GM10847 (cell line): ENCODE measurements around the gene OR4K1.

ENCODE experiments used
- POLR2A ChIP-seq: IDR thresholded peaks from 2 replicates; pipeline ENCODE4 v1.6.1; 2011; ENCODE audit not compliant: insufficient read length; ENCODE audit errors: extremely low read depth

Gene OR4K1, protein sequence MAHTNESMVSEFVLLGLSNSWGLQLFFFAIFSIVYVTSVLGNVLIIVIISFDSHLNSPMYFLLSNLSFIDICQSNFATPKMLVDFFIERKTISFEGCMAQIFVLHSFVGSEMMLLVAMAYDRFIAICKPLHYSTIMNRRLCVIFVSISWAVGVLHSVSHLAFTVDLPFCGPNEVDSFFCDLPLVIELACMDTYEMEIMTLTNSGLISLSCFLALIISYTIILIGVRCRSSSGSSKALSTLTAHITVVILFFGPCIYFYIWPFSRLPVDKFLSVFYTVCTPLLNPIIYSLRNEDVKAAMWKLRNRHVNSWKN

DNA sequence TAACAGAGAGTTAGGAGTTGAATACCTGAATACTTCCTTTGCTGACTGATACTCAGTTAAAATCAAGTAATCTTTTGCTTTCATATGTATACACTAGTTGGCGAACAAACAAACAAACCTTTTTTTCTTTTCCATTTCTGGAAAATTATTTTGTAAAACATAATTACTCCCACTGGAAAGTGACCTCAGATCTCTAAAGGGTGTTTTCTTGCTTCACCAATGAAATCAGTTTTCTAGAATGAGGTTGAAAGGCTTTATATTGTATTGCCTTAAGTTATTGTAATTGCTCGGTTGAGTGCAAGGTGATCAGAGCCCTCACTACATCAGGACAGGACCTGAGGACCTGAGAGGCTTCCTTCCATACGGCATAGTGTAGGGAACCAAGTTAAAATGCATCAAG lies at the start of gene OR4K1:
TSS of gene OR4K1 (plus strand) at position 301 of the 400 bp plus-strand sequence. CDS start 4,750 bp downstream, outside the sequence.
- TF ChIP-seq POLR2A = no peak

DNA sequence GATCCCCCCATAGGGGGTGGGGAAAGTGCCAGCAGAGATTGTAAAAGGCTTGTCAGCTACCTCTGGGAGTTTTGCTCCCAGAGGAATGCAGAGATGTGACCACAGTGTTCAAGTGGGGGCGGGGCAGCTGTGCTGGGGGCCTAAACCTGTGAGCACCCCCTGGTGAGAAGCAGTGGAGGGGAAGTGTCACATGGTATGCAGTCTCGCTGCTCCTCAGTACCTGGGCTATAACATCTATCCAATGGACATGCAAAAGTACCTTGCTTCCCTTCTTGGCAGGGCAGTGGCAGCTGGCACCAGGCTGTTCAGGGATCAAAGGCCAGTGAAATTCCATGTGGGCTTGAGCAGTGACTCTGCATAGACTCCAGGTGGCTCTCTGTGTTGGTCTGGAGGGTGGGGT lies 35.4 kb upstream of the OR4K1 start:
- TF ChIP-seq POLR2A = no peak

DNA sequence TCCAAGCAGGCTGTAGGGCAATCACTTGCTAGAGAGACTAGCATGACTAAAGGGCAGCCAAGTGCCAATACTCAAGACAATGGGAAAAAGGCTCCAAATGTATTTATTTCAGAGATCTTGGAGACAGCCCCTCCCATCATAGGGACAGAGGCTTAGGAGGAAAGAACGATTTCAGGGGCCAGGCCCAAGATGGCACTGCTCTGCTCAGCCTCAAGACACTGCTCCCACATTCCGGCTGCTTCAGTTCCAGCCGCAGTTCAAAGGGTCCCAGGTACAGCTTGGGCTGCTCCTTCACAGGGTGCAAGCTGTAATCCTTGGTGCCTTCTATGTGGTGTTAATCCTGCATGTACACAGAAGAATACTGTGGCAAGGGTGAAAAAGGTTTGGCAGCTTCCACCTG lies 29.7 kb upstream of the OR4K1 start:
- no peak for TF ChIP-seq POLR2A

GRCh38 chr14:19902409-19902808 lies 28.3 kb upstream of the OR4K1 start:
- TF ChIP-seq POLR2A = no peak

DNA sequence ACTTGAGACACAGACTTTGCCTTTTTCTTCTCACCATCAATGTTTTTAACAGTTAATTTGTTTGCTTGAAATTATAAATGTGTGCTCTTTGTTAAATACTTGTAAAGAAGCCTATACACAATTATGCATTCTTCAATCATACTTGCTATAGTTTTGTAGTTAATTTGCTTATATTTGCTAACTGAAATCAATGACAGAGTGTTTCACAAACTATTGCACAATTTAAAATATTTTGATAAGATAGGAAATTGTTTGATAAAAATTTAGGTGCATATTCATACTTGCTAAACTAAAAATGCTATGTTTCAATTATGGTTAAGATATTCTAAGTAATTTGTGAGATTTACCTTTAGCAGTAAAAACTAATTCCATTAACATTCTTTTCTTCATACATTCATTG lies 24.1 kb upstream of the OR4K1 start:
- no peak for TF ChIP-seq POLR2A

GRCh38 chr14:19911114-19911513 lies 19.6 kb upstream of the OR4K1 start:
- no peak for TF ChIP-seq POLR2A

GRCh38 chr14:19917243-19917642 lies 13.5 kb upstream of the OR4K1 start:
- no peak for TF ChIP-seq POLR2A

DNA sequence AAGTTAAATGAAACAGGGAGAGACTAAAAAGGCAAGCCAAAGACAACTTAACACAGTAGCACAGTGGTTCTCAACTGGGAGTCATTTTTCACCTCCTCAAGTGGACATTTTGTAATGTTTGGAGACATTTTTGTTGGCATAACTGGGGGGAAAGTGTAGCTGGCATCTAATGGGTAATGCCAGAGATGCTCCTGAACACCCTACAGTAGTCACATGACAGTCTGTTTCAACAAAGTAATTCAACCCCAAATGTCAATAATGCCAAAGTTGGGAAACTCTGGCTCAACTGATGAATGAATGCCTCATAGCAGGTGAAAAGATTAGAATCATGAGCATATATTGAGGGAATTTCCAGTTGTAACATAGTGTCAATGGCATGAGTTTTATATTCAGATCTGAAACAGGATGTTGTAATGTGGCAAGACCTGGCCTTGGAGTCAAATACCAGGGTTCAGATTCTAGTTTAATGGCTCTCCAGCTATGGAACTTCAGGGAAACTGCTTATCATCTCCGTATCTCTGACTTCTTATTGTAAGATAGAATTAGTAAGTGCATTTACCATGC lies 12.7 kb upstream of the OR4K1 start:
- no peak for TF ChIP-seq POLR2A

DNA sequence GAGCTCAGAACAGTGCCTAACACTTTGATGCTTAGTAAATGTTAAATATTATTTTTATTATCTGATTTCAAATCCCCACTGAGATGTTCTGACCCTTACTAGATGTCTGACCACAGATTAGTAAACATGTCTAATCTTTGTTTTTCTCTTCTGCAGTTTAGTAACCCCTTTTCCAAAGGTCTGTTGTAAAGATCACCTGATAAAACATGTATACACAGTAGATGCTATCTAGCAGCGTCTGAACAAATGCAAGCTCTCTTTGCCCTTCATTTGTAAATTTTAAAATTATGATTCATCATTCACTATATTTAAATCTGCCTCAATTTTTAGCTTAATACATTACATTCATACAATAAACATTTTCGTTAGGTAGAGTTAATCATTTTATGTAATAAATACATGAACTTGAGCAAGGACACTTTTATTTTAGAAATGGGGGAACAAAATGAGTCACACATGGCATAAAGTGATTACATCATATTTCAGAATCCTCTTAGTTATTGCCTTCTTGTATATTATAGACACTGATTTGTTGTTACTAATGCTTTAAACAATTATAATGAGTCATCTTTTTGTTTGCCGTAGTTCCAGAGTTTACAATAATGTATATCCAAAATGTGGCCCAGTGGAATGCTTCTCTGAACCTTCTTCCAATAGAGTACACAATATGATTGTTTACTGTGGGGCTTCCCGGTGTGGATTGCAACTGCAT lies 12.0 kb upstream of the OR4K1 start:
- TF ChIP-seq POLR2A = no peak

DNA sequence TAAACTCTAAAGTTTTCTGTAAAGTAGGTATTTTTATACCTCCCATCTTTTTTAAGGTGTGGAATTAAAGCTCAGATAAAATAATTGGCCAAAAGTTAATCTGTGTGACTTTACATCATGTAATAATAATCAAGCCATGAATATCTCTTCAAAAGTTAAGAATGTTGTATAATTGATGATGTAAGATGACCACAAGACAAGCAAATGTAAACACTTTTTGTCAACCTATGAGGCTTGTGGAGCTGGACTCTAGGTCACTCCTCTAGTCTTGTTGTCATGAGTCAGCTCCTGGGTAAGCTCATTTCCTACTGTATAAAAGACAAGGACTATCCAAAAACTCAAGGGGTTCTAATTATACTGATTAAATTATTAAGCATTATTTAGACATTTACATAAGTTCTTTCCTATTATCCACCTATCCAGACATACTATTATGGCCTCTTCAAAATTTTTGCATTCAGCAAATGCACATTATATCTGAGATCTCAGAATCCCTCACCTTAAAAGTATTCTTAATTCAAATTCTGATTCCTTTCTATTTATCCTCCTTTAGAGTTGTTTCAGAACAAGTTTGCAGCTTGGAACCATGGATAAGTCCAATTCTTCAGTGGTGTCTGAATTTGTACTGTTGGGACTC lies 10.6 kb upstream of the OR4K1 start, which contains the start of gene OR4K5:
TSS of gene OR4K5 (plus strand) at position 587 of the 637 bp plus-strand sequence. CDS start at position 587, 0 bp downstream.
- TF ChIP-seq POLR2A = no peak

DNA sequence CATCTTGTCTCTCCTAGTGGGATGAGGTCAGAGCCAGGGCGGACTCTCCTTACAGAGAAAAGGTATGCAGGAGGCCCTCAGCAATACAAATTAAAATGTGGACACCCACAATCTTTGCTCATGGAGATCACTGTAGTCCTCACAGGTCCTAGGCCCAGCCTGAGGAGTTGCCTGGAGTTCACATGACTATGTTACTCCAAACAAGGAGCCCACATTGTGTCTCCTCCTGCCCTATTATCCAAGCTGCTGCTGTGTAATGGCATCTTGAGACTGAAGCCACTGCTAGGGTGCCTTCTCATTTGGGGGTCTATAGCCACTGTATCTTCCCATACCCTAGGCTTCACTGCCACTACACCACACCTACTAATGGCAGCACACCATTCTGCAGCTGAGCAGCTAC lies 11.0 kb downstream of the OR4K1 start:
- no peak for TF ChIP-seq POLR2A

DNA sequence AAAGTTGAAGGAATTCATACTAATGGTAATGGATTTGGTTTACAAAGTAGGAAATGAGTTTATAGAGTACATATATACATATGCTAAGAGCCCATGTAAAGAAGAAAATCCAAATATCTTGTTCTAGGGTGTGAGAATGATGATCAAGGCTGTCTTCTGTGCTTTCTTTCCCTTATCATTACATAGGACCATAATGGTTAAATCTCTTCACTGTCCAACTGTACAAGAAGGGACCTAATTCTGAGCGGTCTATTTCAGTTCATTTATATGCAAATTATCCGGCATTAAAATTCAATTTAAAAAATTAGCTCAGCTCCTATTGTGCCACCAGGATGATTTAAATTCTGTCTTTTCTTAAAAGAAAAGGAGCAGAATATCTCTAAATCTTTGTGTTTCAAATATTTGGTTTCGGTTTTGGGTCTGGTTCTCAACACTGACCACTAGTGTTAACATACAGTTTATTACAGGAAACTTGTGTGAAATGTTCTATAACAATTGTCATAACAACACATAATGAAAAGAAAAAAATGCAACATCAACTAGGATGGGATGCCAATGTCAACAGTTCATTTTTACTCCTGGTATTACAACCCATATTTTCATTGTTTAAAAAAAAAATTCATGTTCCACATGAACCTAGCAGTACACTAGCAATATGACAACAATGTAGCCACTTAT lies 16.8 kb downstream of the OR4K1 start:
- no peak for TF ChIP-seq POLR2A

DNA sequence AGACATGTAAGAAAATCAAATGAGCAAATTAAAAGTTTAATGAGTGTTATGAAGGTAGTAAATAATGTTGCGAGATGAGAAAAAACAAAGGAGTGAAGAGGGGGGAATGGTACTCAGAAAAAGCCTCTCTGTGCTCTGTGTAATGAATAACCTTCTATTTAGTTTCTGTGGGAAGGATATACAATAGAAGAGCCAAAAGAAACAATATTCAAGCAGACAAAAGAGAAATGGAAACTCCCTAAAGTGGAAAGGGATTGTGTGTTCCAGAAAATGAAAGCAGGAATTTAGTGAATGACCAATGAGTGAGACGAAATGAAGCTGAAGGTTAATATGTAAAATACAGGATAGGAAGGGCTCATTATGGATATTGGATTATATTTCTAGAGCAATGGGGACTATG lies 18.5 kb downstream of the OR4K1 start:
- no peak for TF ChIP-seq POLR2A

- no peak for TF ChIP-seq POLR2A
Measured at GRCh38 chr14:19974844-19975243, 44.1 kb downstream of the OR4K1 start.

- TF ChIP-seq POLR2A = no peak
Measured at GRCh38 chr14:19975291-19975690, 44.6 kb downstream of the OR4K1 start, which contains the start of gene OR4K15. TSS of gene OR4K15 (plus strand) at chr14:19975591. CDS start at chr14:19975591, 0 bp downstream.
